ENCODE data around the gene SAP30L. TPM values are rescaled to one million over a fixed set of nuclear protein-coding genes. Genes with fewer than 3 reads are reported as not detected.
A peak's percentile ranks its signal among the peaks of the same experiment; 100 is the strongest.

Gene SAP30L
- total and polyA plus RNA-seq, 2 of the 13 experiments (the other 11 are each of a cell fraction or from before 2014, with no cell fraction given): 27.9 to 37.2 TPM

DNA sequence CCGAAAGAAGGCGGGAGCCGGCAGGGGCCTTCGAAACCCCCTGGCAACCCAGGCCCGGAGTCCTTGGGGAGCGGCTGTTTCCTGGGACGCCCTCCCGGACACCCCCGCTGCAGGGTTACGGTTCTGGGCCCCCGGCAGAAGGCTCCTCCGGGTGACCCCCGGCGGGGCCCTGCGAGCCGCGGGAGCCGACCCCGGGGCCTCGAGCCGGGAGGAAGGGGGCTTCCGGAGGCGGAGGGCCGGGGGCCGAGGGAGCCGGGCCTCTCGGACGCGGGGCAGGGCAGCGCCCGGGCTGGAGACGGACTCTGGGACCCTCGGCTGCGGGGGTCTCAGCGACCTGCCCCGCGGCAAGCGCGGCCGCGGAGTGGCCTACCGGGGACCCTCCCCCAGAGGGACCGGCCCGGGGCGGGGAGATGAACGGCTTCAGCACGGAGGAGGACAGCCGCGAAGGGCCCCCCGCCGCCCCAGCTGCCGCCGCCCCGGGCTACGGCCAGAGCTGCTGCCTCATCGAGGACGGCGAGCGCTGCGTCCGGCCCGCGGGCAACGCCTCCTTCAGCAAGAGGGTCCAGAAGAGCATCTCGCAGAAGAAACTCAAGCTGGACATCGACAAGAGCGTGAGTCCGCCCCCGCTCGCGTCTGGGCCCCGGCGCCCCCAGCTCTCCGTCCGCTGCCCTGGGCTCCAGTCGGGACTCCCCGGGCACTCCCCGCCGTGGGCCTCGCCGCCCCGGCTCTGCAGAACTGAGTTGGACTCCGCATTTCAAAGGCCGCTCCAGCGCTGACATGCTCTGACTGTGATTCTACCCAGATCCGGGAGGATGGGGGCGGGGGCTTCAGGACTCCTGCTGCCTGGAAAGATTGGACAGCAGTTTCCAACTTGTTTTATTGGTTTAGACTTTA, 645 bp downstream of the SAP30L start (continued):
- TF ChIP-seq ZNF318 (CRISPR knock-in tag; IDR thresholded peaks at IDR 0.05): no peak
- peak; percentile 26 for TF ChIP-seq HNRNPLL (IDR thresholded peaks at IDR 0.05; ENCODE audit: low read depth, low read length, poor library complexity, severe bottlenecking)
- peak; percentile 62; the same call in 1 of the 2 replicates for TF ChIP-seq ZNF230 (CRISPR knock-in tag; IDR thresholded peaks at IDR 0.05)
- 0 out of 2 replicates have a peak, but pooled peaks have one; percentile 22 for TF ChIP-seq ZNF703 (CRISPR knock-in tag; IDR thresholded peaks at IDR 0.05; ENCODE audit: borderline replicate concordance)
- TF ChIP-seq ZNF709 (CRISPR knock-in tag; IDR thresholded peaks at IDR 0.05): no peak; the same call in 1 of the 2 replicates
- TF ChIP-seq RBFOX2 (IDR thresholded peaks at IDR 0.05; ENCODE audit: low read depth, low read length): 0 out of 2 replicates have a peak, but pooled peaks have one; percentile 44
- TF ChIP-seq XRCC5 (optimal IDR thresholded peaks at IDR 0.05; ENCODE audit: low read length): peak; percentile 36
- TF ChIP-seq SRY (CRISPR knock-in tag; IDR thresholded peaks at IDR 0.05): peak; percentile 34; the same call in 1 of the 2 replicates
- TF ChIP-seq RNF2 (conservative IDR thresholded peaks at IDR 0.05; ENCODE audit: low read depth): no peak
- TF ChIP-seq TBP (CRISPR knock-in tag; IDR thresholded peaks at IDR 0.05): no peak
- TF ChIP-seq NRL (CRISPR knock-in tag; IDR thresholded peaks at IDR 0.05; ENCODE audit: borderline replicate concordance): 0 out of 2 replicates have a peak, but pooled peaks have one; percentile 60
- 0 out of 2 replicates have a peak, but pooled peaks have one; percentile 12 for TF ChIP-seq ZNF564 (CRISPR knock-in tag; IDR thresholded peaks at IDR 0.05)
- TF ChIP-seq SP2 (CRISPR knock-in tag; IDR thresholded peaks at IDR 0.05): no peak
- TF ChIP-seq ASH2L (IDR thresholded peaks at IDR 0.05; ENCODE audit: insufficient read length, low read depth, low read length): peak; percentile 64
- 0 out of 2 replicates have a peak, but pooled peaks have one; percentile 30 for TF ChIP-seq ZNF350 (CRISPR knock-in tag; IDR thresholded peaks at IDR 0.05; ENCODE audit: borderline replicate concordance, low read depth)
- TF ChIP-seq EHMT2 (IDR thresholded peaks at IDR 0.05; ENCODE audit: borderline replicate concordance, low read depth, low read length): no peak
- peak; percentile 12; the same call in 1 of the 2 replicates for TF ChIP-seq EED (CRISPR knock-in tag; IDR thresholded peaks at IDR 0.05)
- 0 out of 2 replicates have a peak, but pooled peaks have one; percentile 24 for TF ChIP-seq ERF (CRISPR knock-in tag; IDR thresholded peaks at IDR 0.05)
- TF ChIP-seq HDAC6 (IDR thresholded peaks at IDR 0.05; ENCODE audit: low read depth, low read length): no peak
- TF ChIP-seq, protein P1, sequence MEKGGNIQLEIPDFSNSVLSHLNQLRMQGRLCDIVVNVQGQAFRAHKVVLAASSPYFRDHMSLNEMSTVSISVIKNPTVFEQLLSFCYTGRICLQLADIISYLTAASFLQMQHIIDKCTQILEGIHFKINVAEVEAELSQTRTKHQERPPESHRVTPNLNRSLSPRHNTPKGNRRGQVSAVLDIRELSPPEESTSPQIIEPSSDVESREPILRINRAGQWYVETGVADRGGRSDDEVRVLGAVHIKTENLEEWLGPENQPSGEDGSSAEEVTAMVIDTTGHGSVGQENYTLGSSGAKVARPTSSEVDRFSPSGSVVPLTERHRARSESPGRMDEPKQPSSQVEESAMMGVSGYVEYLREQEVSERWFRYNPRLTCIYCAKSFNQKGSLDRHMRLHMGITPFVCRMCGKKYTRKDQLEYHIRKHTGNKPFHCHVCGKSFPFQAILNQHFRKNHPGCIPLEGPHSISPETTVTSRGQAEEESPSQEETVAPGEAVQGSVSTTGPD (CRISPR knock-in tag; IDR thresholded peaks at IDR 0.05): no peak
